HG02759 (cell line): ENCODE results near the gene PHACTR3.

Experiments used
- ATAC-seq: cut with Tn5 transposase; IDR thresholded peaks from one replicate; pipeline ENCODE4 v1.9.1; 2021; ENCODE audit warnings: mild to moderate bottlenecking, moderate library complexity; ENCODE audit not compliant: unreplicated experiment

Gene PHACTR3

DNA sequence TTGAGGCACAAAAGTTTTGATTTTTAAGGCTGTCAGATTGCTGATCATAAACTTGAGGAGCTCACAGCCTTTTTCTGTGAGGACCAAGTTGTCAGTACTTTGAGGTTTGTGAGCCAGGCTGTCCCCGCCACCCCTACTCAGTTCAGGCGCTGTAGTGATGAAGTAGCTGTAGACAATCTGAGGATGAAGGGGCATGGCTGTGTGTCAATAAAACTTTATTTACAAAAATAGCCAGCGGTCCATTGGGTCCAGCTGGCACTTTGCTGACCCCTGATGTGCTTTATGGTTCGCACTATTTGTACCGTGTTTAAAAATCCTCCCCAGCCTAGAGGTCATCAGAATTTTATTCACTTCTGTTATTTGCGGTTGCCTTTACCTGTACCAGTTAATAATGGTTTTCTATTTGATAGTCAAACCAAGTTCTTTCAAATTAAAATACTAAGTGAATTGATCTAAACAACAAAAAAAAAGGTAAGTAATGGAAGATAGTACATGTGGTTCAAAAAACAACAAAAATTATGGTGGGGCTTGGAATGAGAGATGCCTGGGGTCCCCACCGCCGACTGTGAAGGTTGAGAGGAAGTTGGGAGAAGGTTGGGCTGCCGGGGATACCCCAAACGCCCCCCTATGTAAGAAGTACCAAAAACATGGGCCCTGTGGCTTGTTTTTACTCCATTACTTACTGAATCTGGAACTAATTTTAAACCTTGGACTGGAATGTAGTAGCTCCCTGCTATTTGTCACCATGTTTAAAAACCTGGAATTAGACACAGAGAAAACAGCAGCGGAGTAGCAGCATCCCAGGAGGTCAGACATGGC lies 205.5 kb downstream of the PHACTR3 start:
- ATAC-seq: no peak

DNA sequence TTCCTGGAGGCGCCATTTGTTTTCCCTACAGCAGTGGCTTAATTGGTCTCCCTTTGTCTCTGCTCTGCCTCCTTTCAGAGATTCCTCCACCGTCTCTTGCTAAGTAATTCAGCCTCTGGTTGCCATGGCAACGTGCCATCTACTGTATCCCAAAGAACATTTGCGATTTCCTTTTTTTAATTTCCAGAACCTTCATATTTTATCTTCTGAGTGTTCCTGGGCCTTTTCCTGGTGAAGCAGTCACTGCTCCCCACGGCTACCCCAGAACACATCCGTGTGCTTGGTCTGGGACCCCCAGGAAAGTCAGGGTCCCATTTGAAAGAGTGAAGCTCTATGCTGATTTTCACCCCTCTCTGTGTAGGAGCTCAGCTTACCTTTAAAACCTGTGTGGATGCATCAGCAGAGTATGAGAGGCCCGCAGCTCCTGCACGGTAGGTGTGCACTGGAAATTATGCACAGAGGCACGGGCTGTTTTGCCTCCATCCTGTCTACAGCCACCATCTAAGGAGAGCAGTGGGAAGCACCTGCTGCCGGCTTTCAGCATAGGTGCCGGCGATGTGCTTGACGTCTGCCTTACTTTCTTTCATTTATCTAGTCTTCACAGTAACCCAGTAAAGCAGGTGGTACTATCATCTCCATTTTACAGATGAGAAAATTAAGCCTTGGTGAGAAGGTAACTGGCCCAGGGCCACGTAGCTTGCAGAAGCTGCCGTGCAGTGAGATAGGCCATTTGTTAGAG lies 206.3 kb downstream of the PHACTR3 start:
- ATAC-seq: no peak

DNA sequence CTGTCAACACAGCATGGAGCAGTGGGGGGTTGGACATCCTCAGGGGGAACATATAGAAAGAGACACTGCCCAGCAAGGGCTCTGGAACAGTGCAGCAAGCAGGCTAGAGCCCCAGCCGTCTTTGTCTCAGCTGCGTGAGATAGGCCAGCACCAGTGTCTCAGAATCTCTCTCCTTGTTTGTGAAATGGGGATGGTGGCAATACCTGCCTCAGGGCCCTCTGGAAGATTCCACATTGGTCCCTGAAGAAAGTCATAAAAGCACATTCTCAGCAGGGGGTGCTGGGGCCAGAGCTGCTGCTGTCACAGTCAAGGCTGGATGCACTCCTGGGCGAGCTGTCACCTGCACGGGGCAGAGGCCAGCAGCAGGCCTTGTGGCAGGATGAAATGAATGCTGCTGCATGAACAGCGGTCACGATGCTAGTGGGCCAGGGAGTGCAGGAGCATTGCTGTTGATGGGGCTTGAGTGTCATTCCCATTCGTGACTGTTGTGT lies 207.4 kb downstream of the PHACTR3 start:
- ATAC-seq: no peak

DNA sequence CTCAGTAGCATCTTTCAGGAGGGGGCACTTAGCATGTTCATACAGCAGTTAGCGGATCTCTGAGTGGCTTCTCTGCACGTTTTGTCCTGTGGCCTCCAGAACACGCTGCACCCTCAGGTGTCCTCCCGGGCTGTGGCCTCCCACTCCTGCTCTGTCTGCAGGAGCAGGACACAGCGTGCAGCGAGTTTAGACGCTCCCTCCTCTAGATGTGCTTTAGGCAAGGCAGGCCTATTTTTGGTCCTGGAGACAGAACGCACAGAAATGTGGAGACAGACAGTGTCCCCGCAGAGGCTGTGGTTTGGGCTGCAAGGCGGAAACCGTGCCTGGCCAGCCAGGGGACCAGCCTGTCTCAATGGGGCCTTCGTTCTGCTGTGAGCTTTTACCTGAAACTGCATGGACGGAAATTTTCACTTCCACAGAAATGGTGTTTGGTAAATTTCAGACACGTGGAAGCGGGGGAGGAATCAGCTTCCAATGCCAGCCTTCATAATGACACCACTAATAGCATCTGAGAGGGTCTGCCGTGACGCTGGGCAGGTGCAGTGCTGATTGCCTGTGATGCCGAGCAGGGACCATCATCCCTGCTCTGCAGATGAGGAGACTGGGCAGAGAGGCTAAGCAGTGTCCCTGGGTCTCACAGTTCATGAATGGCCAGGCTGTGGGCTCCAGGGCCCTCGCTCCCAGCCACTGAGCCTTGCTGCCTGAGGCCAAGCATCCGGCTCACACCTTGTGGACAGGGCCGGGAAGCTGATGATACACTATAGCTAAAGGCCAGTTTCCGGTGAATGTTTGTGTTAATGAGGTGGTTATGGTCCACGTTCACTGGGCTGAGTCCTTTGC lies 208.2 kb downstream of the PHACTR3 start:
- no peak for ATAC-seq

DNA sequence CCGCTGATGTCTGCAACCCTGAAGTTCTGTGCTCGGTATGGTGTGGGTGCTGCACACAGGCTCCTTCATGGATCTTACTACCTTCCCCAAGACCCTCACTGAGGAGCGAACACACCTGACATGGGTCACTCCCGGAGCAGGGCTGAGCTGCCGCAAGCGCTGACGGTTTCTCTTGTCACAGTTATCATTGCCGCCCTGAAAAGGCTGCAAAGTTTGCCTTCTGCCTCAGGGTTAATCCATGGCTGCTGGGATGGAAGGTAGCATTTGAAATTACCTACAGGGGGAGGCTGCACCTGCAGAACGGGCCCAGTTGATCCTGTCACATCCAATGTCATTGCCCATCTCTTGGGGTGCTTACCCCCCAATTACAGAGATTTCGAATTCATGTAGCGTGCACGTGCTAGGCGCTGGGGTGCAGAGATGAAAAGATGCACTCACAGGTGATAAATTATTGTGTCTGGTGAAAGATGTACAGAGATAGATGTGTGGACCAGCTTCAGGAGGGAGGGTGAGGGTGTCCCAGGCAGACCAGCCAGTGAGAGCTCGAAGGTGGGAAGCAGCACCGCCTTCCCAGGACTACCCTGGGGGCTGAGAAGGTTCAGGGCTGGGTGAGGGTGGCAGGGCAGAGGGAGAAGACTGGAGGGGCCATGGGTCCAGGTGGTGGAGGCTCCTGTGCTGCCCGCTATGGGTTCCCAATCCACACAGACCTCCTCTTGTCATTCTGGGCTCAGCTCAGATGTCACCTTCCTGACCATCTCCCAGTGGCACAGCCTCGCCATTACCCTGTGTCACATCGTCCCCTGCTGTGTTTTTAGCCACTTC lies 209.0 kb downstream of the PHACTR3 start:
- ATAC-seq: no peak

DNA sequence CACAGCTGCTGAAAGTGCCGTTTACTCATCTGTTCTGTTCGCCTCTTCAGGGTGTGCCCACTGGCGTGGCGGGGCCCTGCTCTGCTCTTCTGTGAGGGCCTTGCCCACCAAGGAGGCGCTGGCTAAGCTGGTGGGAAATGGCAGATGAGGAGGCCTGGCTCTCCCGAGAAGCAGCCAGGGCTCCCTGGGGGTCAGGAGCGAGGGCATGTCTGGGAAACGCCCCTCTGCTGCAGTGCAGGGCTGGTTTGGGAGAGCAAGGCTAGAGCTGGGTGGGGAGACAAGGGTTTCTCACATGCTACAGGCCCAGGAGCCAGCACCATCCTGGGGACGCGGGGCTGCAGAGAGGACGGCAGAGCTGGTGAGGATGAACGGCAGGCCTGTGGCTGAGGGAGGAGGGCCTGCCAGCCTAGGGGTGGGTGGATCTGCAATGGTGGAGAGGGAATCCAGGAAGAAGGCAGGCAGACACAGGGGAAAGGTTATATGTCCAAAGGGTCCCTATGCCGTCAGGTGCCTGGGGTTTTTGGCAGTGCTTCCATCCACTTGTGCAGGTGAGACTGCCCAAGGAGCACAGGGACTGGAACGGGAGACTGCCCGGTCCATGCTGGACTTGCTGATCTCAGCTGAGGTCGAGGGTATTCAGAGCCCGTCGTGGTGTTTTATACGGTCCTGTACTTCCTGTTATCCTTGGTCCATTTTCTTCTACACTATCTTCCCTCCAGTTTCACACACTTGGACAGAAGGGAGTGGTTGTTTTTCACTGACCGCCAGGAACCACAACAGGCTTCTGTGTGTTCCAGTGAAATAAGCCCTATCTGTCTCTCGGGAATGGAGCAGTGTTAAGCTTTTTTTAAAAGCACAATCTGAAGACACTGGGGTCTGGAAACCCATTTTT lies 209.9 kb downstream of the PHACTR3 start:
- ATAC-seq: no peak

DNA sequence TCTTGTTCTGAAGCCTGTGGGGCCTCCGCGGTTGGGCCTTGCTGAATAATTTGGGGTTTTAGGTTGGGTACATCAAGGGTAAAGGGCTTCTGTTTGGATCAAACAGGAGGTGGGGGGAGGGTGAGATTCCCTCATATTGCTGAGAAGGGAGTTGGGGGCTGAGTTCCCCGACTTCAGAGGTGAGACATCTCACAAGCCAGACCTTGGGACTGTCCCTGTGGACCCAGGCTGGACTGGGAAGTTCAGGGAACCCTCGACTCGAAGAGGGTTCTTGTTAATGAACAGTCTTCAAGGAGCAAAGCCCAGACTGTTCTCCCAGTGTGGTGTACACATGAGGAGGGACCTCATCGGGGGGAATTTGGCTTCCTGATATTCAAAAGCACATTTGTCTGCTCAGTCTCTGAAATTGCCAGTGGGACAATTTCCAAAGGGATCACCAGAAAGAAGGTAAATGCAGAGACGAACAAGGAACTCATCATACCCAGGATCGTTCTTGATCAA lies 210.6 kb downstream of the PHACTR3 start:
- ATAC-seq: no peak

DNA sequence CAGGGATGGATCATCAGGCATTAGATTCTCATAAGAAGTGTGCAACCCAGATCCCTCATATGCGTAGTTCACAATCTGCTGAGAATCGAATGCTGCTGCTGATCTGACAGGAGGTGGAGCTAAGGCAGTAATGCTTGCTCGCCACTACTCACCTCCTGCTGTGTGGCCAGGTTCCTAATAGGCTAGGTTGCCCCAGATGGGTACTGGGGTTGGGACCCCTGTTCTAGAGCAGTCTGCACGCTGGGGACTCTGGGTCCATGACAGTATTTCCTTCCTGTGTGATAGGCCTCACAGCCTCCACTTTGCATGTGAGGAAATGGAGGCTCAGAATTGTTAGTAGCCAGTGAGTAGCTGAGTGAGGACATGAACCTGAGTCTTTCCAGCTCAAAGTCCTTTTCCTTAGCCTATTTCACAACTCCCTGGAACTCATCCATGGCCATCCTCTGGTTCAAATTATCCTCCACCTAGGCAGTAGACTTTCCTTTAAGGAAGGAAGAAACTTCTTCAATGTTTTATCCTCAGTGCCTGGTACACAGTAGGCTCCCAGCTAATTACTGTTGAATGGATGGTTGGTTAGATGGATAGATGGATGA lies 211.9 kb downstream of the PHACTR3 start:
- ATAC-seq: no peak

DNA sequence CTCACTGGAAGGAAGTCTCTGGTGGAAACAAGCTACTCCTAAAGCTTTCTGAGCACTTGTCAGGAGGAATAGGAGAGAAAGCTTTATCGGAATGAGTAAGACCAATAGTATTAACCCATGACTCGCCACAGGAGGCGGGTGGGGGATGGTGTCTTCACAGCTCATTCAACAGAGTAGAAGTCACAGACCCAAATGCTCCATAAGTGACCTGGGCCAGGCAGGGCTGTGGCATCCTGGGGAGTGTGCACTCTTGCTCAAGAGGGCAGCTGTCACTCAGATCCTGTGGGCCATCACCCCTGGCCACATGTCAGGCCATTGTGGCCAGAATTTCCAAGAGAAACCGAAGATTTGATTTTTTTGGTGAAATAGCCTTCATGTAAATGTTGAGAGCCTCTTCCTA lies 213.1 kb downstream of the PHACTR3 start:
- ATAC-seq: no peak

DNA sequence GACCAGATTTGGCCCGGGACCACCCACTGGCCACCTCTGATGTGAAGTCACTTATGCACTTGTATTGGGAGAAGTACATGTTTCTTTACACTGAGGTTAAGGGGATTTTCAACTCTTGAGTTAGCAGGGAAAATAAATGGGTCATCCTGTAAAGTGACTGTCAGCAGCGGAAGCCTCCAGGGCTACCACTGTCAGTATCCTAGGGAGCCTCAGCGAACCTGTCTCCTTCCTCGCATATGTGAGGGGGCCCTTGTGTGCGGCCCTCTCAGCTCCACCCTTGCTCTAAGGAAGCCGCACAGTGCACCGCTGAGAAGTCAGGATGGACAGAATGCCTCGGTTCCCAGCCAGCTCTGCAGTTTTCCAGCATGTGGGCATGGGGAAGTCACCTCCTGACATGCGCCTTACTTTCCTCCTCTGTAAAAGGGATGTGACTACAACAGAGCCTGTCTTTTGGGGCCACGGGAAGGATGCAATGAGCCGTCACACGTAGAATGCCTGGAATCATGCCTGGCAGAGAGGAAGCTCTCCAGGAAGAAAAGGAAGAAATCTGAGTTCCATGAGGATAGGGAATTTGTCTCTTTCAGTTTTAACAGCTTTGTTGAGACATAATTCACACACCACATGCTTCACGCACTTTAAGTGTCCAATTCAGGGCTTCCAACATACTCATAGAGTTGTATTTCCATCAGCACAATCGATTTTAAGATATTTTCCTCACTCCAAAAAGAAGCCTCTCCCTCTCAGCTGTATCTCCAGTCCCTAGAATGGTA lies 213.7 kb downstream of the PHACTR3 start:
- no peak for ATAC-seq

DNA sequence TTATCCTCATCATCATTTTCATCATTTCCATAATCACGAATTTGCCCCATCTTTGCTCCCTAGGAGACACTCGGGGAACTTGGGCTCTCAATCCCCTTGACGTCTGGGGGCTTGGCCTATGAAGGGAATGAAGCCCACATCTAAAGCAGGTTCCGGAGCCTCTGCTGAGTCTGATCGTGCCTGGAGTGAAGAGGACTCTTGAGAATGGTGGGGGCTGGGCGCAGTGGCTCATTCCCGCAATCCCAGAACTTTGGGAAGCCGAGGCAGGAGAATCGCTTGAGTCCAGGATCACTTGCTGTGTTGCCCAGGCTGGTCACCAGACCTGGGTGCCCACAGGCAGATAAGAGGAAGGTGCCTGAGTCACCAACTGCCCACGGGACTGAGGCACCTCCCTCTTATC lies 214.6 kb downstream of the PHACTR3 start:
- no peak for ATAC-seq

DNA sequence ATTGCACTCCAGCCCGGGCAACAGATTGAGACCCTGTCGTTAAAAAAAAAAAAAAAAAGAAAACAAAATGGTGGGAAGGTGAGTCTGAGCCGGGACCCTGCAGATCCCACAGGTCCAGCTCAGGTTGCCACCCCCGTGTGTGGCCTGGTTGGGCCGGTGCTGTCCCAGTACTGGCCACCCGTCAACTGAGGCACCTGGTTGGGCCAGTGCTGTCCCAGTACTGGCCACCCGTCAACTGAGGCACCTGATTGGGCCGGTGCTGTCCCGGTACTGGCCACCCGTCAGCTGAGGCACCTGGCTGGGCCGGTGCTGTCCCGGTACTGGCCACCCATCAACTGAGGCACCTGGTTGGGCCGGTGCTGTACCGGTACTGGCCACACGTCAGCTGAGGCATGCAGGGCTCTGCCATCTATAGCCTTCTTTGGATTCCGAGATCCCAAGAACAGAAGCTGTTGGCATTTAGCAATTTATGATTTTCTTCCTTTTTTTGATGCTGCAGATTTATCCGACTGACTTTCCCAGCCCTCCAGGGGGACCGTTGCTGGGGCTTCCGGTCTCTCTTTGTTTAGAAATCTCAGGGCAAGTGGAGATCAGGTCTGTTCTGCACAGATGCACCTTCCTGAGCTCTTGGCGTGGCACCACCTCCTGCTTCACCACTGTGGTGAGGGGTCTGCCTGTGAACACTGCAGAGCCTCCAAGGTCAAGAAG lies 215.3 kb downstream of the PHACTR3 start:
- no peak for ATAC-seq

DNA sequence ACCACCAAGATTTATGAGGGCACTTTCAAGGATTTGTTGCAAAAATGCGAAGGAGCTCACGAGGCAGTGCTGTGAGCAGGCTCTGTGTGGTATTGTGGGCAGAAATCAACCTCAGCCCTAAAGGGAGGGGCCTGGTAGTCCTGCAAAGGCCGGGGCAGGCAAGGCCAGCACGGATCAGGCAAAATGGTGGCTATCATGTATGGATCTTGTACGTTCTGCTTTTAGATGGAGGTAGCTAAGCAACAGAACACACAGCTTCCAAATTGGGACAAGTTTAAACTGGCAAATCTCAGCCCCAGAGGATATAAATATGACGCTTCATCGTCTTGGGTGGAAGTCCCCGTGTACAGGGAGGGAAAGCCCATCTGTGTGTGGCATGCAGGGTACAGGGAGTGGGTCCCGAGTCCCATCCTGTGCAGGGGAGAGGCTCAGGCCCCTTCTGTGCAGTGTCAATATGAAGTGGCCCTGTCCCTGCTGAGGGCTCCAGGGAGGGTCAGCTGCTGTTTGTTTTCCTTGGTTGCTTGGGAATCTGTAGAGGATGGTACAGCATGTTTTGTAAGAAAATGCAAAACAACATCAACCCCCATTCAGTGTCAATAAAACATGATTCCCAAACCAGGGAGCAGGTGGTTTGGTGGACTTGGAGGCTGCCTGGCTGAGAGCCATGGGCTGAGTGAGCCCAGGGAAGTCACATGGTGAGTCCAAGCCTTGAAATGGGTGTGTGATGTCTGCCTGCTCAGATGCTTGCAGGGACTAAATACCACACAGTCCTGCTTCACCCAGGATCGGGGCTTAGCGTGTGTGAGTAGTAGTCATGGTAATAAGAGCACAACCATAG lies 216.1 kb downstream of the PHACTR3 start:
- ATAC-seq: no peak

DNA sequence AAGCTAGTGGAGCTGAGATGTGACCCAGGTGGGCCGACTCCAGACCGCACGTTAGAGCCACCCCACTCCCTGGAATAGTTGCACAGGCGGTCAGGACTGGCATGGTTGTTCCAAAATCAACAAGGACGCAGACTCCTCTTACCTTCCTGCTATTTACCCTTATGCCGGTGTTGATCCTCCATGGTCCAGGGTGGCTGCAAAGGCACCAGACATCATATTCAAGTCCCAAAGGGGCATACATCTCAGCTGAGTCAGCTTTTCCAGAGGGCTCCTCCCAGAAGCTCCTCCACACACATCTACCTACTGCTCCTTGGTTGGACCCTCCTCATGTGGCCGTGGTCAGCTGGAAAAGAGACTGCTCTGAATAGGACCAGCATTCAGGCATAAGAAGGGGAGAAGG lies 216.9 kb downstream of the PHACTR3 start:
- no peak for ATAC-seq

DNA sequence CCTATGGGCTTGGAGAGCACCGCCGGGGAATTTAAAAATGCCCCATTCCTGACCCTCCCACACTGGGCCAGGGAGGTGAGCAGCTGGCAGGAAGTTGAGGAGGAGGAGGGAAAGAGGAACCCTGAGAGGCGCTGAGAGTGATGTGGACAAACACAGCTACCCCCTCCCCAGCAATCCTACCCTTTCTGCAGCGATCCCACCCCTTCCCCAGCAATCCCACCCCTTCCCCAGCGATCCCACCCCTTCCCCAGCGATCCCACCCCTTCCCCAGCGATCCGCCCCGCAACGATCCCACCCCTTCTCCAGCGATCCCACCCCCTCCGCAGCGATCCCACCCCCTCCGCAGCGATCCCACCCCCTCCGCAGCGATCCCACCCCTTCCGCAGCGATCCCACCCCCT lies 217.4 kb downstream of the PHACTR3 start:
- ATAC-seq: no peak

DNA sequence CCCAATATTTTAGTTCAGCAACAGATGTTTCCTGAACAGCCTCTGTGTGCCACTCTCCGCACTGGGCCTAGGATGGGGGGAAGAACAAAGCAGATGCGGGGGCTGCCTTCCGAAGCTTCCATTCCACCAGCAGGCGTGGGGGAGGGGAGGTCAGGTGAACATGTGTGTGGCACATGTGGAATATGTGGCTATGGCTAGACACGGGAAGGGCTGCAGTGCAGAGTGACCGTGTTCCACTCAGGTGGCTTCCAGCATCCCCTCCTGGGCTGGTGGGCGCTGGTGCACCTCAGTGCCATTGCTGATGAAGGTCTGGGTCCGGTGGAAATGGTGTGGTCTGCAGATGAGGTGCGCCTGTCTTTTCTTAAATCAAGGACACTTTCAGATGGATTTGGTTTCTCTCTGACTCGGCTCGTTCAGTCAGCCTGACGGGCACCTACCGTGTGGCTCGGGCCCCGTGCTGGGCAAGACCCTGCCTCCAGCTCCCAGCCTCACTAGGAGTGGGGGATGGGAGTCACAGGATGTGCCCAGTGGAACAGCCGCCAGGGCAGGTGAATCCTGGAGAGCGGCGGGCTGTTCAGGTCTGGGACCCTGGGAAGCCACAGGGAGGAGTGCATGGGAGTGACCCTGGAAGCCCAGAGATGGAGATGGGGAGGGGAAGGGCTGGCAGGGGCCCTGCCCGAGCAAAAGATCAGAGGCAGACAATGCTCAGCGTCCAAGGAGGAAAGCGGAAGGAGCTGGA lies 218.1 kb downstream of the PHACTR3 start:
- no peak for ATAC-seq
